ENCODE data around the gene UTS2B. TPM values are rescaled to one million over a fixed set of nuclear protein-coding genes. Genes with fewer than 3 reads are reported as not detected.

The UTS2B gene
- total and polyA plus RNA-seq, 2 of the 13 experiments (the other 11 are each of a cell fraction or from before 2014, with no cell fraction given): 0.03 to 0.46 TPM

- TF ChIP-seq JDP2 (CRISPR knock-in tag; IDR thresholded peaks at IDR 0.05; ENCODE audit: borderline replicate concordance) (no peak), SNAI1 (CRISPR knock-in tag; IDR thresholded peaks at IDR 0.05; ENCODE audit: borderline replicate concordance) (peak; percentile 91), ZFAT (CRISPR knock-in tag; conservative IDR thresholded peaks at IDR 0.05) (no peak), ZNF17 (CRISPR knock-in tag; IDR thresholded peaks at IDR 0.05) (no peak), ZNF33A (CRISPR knock-in tag; IDR thresholded peaks at IDR 0.05; ENCODE audit: borderline replicate concordance) (peak; percentile 67; the same call in 1 of the 2 replicates), GTF2F1 (IDR thresholded peaks at IDR 0.05; ENCODE audit: low read length) (no peak; the same call in 1 of the 2 replicates), ZBTB20 (CRISPR knock-in tag; IDR thresholded peaks at IDR 0.05; ENCODE audit: borderline replicate concordance, low read depth) (peak; percentile 50; the same call in 1 of the 2 replicates), ZMYM4 (CRISPR knock-in tag; IDR thresholded peaks at IDR 0.05) (peak; percentile 95), NFAT5 (CRISPR knock-in tag; IDR thresholded peaks at IDR 0.05) (no peak), ZNF615 (CRISPR knock-in tag; IDR thresholded peaks at IDR 0.05; ENCODE audit: borderline replicate concordance) (no peak), ZNF703 (CRISPR knock-in tag; IDR thresholded peaks at IDR 0.05; ENCODE audit: borderline replicate concordance) (peak; percentile 45; the same call in 1 of the 2 replicates), ZNF33B (CRISPR knock-in tag; IDR thresholded peaks at IDR 0.05) (no peak; the same call in 1 of the 2 replicates), NPAS2 (CRISPR knock-in tag; IDR thresholded peaks at IDR 0.05; ENCODE audit: borderline replicate concordance) (no peak), ZSCAN9 (CRISPR knock-in tag; IDR thresholded peaks at IDR 0.05; ENCODE audit: borderline replicate concordance) (peak; percentile 49; the same call in 1 of the 2 replicates), POLR2AphosphoS5 (IDR thresholded peaks at IDR 0.05; ENCODE audit: low read depth, low read length) (peak; percentile 63), ZNF501 (CRISPR knock-in tag; IDR thresholded peaks at IDR 0.05) (peak; percentile 67; the same call in 1 of the 2 replicates), ZNF577 (CRISPR knock-in tag; IDR thresholded peaks at IDR 0.05; ENCODE audit: borderline replicate concordance, low read depth) (no peak), MZF1 (CRISPR knock-in tag; IDR thresholded peaks at IDR 0.05; ENCODE audit: borderline replicate concordance) (no peak), ZFP36 (IDR thresholded peaks at IDR 0.05; ENCODE audit: borderline replicate concordance, low read depth, low read length, partially characterized antibody) (no peak), MIER2 (CRISPR knock-in tag; IDR thresholded peaks at IDR 0.05) (no peak), NFYB (CRISPR knock-in tag; IDR thresholded peaks at IDR 0.05) (no peak; the same call in 1 of the 2 replicates)
- TF ChIP-seq, protein P1, sequence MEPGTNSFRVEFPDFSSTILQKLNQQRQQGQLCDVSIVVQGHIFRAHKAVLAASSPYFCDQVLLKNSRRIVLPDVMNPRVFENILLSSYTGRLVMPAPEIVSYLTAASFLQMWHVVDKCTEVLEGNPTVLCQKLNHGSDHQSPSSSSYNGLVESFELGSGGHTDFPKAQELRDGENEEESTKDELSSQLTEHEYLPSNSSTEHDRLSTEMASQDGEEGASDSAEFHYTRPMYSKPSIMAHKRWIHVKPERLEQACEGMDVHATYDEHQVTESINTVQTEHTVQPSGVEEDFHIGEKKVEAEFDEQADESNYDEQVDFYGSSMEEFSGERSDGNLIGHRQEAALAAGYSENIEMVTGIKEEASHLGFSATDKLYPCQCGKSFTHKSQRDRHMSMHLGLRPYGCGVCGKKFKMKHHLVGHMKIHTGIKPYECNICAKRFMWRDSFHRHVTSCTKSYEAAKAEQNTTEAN (CRISPR knock-in tag; conservative IDR thresholded peaks at IDR 0.05): peak; percentile 50; the same call in 1 of the 2 replicates
Observed at GRCh38 chr3:191328962-191329653, 1.2 kb downstream of the UTS2B start, which contains the start of gene CCDC50 (continued).
